Kidney (tissue), 14 donors: ENCODE data around the gene CYB561. TPM values are rescaled to one million over a fixed set of nuclear protein-coding genes. Genes with fewer than 3 reads are reported as not detected.
A peak's percentile ranks its signal among the peaks of the same experiment; 100 is the strongest.

Experiments used
- DNase-seq, 5 donors: peaks; one replicate each; pipeline ENCODE4 v3.0.0-alpha.2; 2013 to 2020
- FAIRE-seq: peaks from 2 replicates; lab custom pipeline; 2012; peaks lifted over from hg19 to GRCh38; lab: Jason Lieb, UNC
- H3K27ac ChIP-seq, 2 donors: one replicate each; pipeline ENCODE4 v1.7.0; 2013; ENCODE audit warnings: low read depth in 2 of 2, low read length in 2 of 2, inconsistent platforms in 1 of 2
- H3K27me3 ChIP-seq: one replicate; pipeline ENCODE4 v1.7.1; 2013; ENCODE audit warnings: low read length, inconsistent platforms; ENCODE audit not compliant: control insufficient read depth, insufficient read depth
- H3K36me3 ChIP-seq, 3 donors: one replicate each; pipeline versions ENCODE4 v1.7.0 to v1.7.1; 2013; ENCODE audit warnings: low read length in 3 of 3, control low read depth in 1 of 3, inconsistent platforms in 1 of 3; ENCODE audit not compliant: insufficient read depth in 3 of 3, control insufficient read depth in 2 of 3
- H3K4me1 ChIP-seq, 3 donors: one replicate each; pipeline versions ENCODE4 v1.7.0 to v1.7.1; 2013; ENCODE audit warnings: low read length in 3 of 3, inconsistent platforms in 1 of 3, low read depth in 1 of 3; ENCODE audit not compliant: control insufficient read depth in 2 of 3, insufficient read depth in 2 of 3
- H3K4me3 ChIP-seq, 3 donors: one replicate each; pipeline versions ENCODE4 v1.7.0 to v1.8.1; 2013; ENCODE audit warnings: low read length in 3 of 3, control low read depth in 1 of 3, inconsistent platforms in 1 of 3
- H3K9ac ChIP-seq, 3 donors: one replicate each; pipeline versions ENCODE4 v1.7.0 to v1.7.1; 2013; ENCODE audit warnings: low read length in 3 of 3, control low read depth in 1 of 3, inconsistent platforms in 1 of 3
- H3K9me3 ChIP-seq, 3 donors: one replicate each; pipeline versions ENCODE4 v1.7.0 to v1.7.1; 2013; ENCODE audit warnings: low read length in 3 of 3, control low read depth in 1 of 3, inconsistent platforms in 1 of 3; ENCODE audit not compliant: control insufficient read depth in 2 of 3, insufficient read depth in 1 of 3
- intact Hi-C: fragments of 100-400 bp; cut with DNase I; formaldehyde crosslinking; loops from one replicate; pipeline ENCODE4 v1.11.1; 2022
- polyA plus RNA-seq: library from polyadenylated mRNA; stranded (reverse); fragments of 350-450 nt; fragmentation: Illumina TruSeq; extraction: RNeasy Lipid Tissue Mini Kit (QIAGEN cat#74804); gene quantifications from one replicate; pipeline ENCODE4 v1.2.3, GENCODE V29; 2014; ENCODE audit warnings: low read depth, low replicate concordance; ENCODE audit not compliant: insufficient read depth
- total RNA-seq: library from RNA; stranded (reverse); fragmentation: NEBNext Ultra II Directional; extraction: Animal tissue kit (Norgen Biotek cat#: 25700); gene quantifications from one replicate; pipeline ENCODE4 v1.2.1, GENCODE V29; 2021
- TF ChIP-seq, protein P1 (sequence below): IDR thresholded peaks from 3 replicates; pipeline ENCODE4 v1.5.1; 2012; ENCODE audit warnings: mild to moderate bottlenecking, moderate library complexity, borderline replicate concordance; ENCODE audit not compliant: insufficient read depth; ENCODE audit errors: extremely low read depth
- donor health status: control.
- donor health status: control.
- donor health status: control.
- donor health status: control.
- donor health status: control.
- donor health status: DM: yes; HTN: yes; CAD: no.
- donor health status: Normal renal cell carcinoma (clear cell type).

CYB561 gene
- total and polyA plus RNA-seq, 2 donors from 2014 or later = 38.4 to 51.1 TPM

DNA sequence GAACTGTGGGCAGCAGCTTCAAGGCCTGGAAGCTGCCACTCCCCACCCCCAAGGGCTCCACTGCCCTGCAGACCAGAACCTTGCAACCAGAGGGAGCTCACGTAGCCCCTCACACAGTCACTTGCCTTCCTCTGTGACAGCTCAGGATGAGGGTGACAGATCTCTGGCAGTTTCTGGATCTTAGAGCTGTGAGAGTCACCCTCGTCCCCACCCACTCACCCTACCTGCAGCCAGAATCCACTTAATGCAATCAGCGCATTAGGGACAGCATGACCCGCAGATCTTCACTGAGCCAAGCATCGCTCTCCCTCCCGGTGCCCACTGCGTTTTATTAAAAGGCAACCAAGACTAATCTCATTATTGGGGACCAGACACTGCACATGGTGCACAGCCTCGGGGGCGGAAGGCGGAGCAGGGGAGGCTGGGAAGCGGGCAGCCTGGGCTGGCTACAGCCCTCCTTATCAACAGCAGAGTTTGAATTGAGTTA lies 3.5 kb downstream of the CYB561 start:
- no peaks in the 10 kb centered on the region for H3K9me3 ChIP-seq
- intact Hi-C loops = no loop called here
- DNase-seq = peak in 4 of 5 donors; percentile 52 to 71 (median 57)
- TF ChIP-seq, protein P1, sequence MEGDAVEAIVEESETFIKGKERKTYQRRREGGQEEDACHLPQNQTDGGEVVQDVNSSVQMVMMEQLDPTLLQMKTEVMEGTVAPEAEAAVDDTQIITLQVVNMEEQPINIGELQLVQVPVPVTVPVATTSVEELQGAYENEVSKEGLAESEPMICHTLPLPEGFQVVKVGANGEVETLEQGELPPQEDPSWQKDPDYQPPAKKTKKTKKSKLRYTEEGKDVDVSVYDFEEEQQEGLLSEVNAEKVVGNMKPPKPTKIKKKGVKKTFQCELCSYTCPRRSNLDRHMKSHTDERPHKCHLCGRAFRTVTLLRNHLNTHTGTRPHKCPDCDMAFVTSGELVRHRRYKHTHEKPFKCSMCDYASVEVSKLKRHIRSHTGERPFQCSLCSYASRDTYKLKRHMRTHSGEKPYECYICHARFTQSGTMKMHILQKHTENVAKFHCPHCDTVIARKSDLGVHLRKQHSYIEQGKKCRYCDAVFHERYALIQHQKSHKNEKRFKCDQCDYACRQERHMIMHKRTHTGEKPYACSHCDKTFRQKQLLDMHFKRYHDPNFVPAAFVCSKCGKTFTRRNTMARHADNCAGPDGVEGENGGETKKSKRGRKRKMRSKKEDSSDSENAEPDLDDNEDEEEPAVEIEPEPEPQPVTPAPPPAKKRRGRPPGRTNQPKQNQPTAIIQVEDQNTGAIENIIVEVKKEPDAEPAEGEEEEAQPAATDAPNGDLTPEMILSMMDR = no peak
- no peaks in the 10 kb centered on the region for H3K27me3 ChIP-seq
- H3K27ac ChIP-seq = no peak overlapping the region
- H3K4me1 ChIP-seq = peaks cover 0 to 16% (median 0%) of the 10 kb centered on the region in 3 donors
- no peak overlapping the region for H3K9ac ChIP-seq
- H3K4me3 ChIP-seq = no peak overlapping the region
- FAIRE-seq = no peak
- no peaks in the 10 kb centered on the region for H3K36me3 ChIP-seq

DNA sequence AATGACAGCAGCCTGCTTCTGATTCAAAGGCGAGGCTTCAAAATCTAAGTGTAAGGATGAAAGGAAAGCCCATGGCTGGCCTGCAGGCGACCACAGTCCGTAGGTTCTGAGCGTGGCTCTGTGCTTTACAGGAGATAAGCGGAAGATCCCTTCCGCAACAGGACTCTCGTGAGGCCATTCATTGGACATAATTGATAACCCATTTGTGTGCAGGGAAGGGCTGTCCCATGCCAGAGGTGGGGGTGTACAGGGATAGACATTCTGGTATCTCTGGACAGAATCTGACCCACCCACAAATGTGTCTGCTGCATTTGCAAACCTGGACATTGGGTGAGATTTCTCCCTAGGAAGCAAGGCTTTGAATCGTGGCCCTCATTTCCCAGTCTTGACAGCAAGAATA lies 4.0 kb downstream of the CYB561 start:
- H3K27me3 ChIP-seq = no peaks in the 10 kb centered on the region
- peaks cover 0 to 11% (median 0%) of the 10 kb centered on the region in 3 donors for H3K4me1 ChIP-seq
- no peaks in the 10 kb centered on the region for H3K9me3 ChIP-seq
- no peak overlapping the region for H3K4me3 ChIP-seq
- no peak overlapping the region for H3K9ac ChIP-seq
- H3K27ac ChIP-seq = no peak overlapping the region
- no peaks in the 10 kb centered on the region for H3K36me3 ChIP-seq
- TF ChIP-seq, protein P1 = no peak
- FAIRE-seq (no peak), DNase-seq (no peak)
- intact Hi-C loops = no loop called here

DNA sequence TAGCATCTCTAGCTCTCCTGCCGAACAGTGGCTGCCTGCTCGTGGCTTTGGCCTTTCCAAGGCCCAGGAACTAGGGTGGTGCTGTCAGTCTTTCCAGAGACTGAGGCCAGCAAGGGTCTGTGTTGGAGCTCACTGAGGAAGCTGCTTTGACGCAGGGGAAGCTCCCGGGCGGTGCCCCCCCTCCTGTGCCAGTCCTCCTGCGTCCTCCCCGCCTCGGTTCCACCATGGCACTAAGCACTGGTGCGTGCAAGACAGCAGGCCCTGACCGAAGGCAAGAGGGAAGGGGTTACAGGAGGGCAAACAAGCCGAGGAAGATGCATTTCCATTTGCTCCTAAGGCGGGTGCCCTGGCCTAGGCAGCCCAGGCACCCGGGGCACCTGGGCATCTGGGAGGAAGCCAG lies 4.5 kb downstream of the CYB561 start:
- Histone ChIP-seq H3K4me3 (no peak overlapping the region), H3K4me1 (peaks cover 0 to 7% (median 0%) of the 10 kb centered on the region in 3 donors), H3K36me3 (no peaks in the 10 kb centered on the region), H3K9me3 (no peaks in the 10 kb centered on the region), H3K27me3 (no peaks in the 10 kb centered on the region), H3K27ac (no peak overlapping the region), H3K9ac (no peak overlapping the region)
- intact Hi-C loops = no loop called here
- DNase-seq (no peak), FAIRE-seq (no peak)
- TF ChIP-seq, protein P1 = no peak

DNA sequence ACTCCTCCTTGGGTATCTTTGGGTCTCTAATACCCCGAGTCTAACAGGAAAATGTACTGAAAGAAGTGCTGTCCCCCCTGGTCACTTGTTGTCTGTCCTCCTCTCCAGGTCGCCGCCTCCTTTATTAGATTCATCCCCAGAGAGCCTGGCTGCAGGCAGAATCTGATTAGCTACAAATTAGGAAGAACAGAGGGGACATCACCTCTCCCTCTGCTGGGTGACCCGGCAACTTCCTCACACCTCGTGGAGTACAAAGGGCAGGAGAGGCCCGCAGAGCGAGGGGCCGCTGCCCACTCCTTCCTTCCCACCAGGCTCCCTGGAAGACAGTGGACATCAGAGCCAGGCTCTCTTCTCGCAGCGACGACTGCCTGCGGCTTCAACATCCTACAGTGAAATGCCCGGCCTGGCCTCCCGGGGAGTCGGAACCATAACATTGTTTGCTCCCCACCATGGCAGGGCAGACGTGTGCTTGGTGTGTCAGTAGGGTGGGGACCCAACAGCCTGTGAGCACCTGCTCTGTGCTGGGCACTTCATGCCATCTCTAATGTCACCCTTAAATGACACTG lies 5.3 kb downstream of the CYB561 start:
- Histone ChIP-seq H3K27me3 (no peaks in the 10 kb centered on the region), H3K36me3 (no peaks in the 10 kb centered on the region), H3K27ac (no peak overlapping the region), H3K4me3 (no peak overlapping the region), H3K4me1 (peaks cover 0 to 7% (median 0%) of the 10 kb centered on the region in 3 donors), H3K9me3 (no peaks in the 10 kb centered on the region), H3K9ac (no peak overlapping the region)
- peak in 1 of 5 donors; percentile 36 for DNase-seq
- TF ChIP-seq, protein P1 = no peak
- no peak for FAIRE-seq
- intact Hi-C loops = no loop called here
